CD4-positive, alpha-beta T cell treated with Interleukin-12 subunit alpha and Interleukin-12 subunit beta, for 1 hour (primary cell): Measurements from ENCODE around the gene INVS.
"Not testable (repeated sequence)": the region's sequence is repeated elsewhere in the genome, so short reads cannot be mapped to it uniquely, and the experiment has no call there.

ENCODE experiments used
- DNase-seq: peaks from one replicate; pipeline ENCODE4 v3.0.0-alpha.2; 2020

The INVS gene

GRCh38 chr9:100129772-100130171 lies 30.7 kb downstream of the INVS start:
- no peak for DNase-seq

GRCh38 chr9:100131216-100131615 lies 32.2 kb downstream of the INVS start:
- no peak for DNase-seq

GRCh38 chr9:100131875-100132430 lies 32.9 kb downstream of the INVS start:
- no peak for DNase-seq

- no peak for DNase-seq
These were observed 35.7 kb downstream of the INVS start for GRCh38 chr9:100134731-100135130.

GRCh38 chr9:100136799-100137198 lies 37.8 kb downstream of the INVS start:
- not testable (repeated sequence) for DNase-seq

GRCh38 chr9:100140303-100140702 lies 41.3 kb downstream of the INVS start:
- not testable (repeated sequence) for DNase-seq

- DNase-seq, result not testable (repeated sequence)
These were observed 42.8 kb downstream of the INVS start for GRCh38 chr9:100141862-100142261.

- DNase-seq, result not testable (repeated sequence)
These were observed 46.3 kb downstream of the INVS start for GRCh38 chr9:100145167-100145934.

GRCh38 chr9:100145976-100146375 lies 46.9 kb downstream of the INVS start:
- DNase-seq, result not testable (repeated sequence)

GRCh38 chr9:100150214-100150613 lies 51.2 kb downstream of the INVS start:
- DNase-seq, result no peak

- no peak for DNase-seq
These were observed 61.0 kb downstream of the INVS start for GRCh38 chr9:100160021-100160420.

GRCh38 chr9:100167176-100167575 lies 68.1 kb downstream of the INVS start:
- DNase-seq, result no peak

- no peak for DNase-seq
These were observed 69.0 kb downstream of the INVS start for GRCh38 chr9:100167915-100168654.

- no peak for DNase-seq
These were observed 71.0 kb downstream of the INVS start for GRCh38 chr9:100170085-100170484.

GRCh38 chr9:100170556-100170955 lies 71.5 kb downstream of the INVS start:
- no peak for DNase-seq

GRCh38 chr9:100186356-100186755 lies 87.3 kb downstream of the INVS start:
- DNase-seq, result no peak

- no peak for DNase-seq
These were observed 91.3 kb downstream of the INVS start for GRCh38 chr9:100190339-100190738.

- DNase-seq, result no peak
These were observed 92.2 kb downstream of the INVS start for GRCh38 chr9:100191264-100191663.

GRCh38 chr9:100193078-100193477 lies 94.0 kb downstream of the INVS start:
- DNase-seq, result no peak

GRCh38 chr9:100196215-100196614 lies 97.2 kb downstream of the INVS start:
- no peak for DNase-seq

GRCh38 chr9:100196828-100197227 lies 97.8 kb downstream of the INVS start:
- DNase-seq, result no peak

GRCh38 chr9:100197553-100197952 lies 98.5 kb downstream of the INVS start:
- no peak for DNase-seq

- DNase-seq, result no peak
These were observed 103.8 kb downstream of the INVS start for GRCh38 chr9:100202806-100203205.

GRCh38 chr9:100204796-100205195 lies 105.8 kb downstream of the INVS start:
- DNase-seq, result no peak
